NCI-H1694 (cell line): Measurements from ENCODE around the gene NUDT9.
"Not testable (repeated sequence)": the region's sequence is repeated elsewhere in the genome, so short reads cannot be mapped to it uniquely, and the experiment has no call there.

ENCODE experiments used
- DNase-seq: peaks from one replicate; lab custom pipeline; 2025; lab: John Stamatoyannopoulos, UW

NUDT9 gene

DNA sequence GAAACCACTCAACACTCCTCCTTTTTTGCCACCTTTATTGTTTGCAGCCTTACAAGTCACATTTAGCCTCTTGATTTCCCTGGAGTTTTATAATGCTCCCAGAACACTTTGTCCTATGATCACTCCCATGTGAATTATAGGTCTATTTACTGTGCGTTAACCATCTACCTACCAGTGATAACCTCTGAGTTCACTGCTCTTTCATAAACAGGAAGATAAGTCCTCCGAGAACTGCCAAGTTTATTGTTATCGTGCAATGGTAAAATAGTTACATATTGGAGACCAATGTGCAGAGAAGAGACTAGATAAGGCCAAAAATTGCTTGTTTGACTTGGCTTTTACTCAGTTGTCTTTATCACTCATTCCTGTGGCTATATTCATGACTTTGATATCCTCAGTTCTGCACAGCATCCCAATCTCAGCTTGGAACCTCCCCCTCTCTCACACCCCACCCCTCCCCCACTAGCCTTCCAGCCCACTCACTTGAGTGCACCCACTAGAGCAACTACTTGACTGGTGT is 12.9 kb upstream of the NUDT9 start:
- no peak for DNase-seq

DNA sequence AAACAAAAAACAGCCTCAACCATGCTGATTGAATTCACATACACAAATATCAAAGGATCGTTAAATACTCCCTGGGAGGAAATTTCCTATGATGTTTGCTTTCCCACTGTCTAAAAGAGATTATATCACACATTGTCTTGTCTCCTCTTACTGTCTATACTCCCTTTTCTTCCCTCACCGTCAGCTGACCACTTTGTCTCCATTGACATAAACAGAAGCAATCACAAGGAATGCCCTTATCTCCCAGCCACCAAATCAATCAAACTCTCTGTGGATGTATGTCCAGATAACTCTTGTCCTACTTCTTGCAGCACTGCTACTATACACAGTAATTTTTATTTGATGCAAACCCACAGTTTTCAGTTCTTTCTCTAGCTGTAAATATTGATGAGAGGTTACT is 12.2 kb upstream of the NUDT9 start:
- no peak for DNase-seq

DNA sequence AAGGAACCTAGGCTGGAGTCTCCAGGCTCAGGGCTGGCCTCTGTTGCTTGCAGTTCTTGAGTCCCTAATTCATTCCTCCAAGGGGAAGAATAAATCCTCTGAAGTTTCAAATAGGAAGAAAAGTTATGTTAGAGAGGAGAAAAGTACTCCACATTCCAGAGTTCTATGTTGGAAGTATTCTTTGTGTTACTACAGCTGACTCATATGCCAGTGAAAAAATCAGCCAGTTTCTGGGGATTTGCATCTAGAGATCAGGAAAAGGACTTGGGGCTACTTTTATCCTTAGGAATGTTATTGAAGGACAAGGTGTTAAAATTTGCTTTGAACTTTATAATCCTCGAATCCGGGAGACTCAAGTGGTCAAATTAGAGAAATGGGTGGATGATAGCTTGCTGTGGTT is 11.7 kb upstream of the NUDT9 start:
- no peak for DNase-seq

DNA sequence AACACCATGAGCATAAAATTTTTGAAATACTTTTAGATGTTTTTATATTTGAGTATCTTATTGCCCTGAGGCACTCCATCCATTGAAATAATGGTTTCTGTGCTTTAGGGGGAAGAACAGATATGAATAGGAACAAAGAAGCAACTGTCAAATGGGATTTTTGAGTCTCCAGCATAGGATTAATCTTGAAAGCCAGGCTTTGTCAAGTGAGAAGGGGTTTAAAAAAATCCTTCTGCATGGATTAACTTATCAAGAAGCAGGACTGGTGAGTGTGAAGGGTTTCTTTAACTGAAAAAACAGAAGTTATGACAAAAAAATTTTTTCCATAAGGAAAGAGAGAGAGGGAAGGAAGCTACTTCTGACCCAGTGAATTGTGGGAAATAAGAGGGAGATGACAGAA is 7.6 kb upstream of the NUDT9 start:
- DNase-seq = no peak

- DNase-seq = no peak
Measured at GRCh38 chr4:87416965-87417364, 5.4 kb upstream of the NUDT9 start.

GRCh38 chr4:87418410-87418809 is 4.0 kb upstream of the NUDT9 start:
- not testable (repeated sequence) for DNase-seq

DNA sequence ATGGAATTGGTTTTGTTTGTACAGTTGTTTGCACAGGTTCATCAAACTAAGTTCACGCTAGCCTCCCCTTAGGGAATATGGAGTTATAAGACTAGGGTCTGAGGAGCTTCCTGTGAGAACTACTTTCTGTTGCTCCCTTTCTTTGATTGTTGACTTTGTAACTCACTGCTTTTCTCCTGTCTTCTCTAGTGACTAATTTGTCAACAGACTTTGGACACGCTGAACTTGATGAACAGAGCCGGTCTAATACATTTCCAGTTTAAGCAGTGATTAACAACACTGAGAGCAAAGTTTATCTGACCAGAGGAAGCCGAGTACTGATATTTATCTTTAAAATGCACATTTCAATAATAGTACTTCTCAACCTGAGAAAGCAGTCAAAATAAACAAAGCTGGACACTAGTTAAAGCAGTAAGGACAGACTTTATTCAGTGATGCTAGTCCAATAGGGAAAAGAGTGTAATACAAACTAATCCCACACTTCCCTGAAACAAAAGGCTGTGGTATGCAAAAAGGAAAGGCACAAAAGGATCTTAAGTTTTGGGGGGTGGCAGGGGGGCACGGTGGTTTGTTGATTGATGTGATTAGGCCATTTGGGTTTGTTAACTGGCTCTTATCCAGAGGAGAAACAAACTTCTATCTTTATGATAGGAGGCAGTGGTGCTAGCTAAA is 2.7 kb upstream of the NUDT9 start:
- no peak for DNase-seq

GRCh38 chr4:87420276-87420830 is 2.0 kb upstream of the NUDT9 start:
- DNase-seq = no peak

DNA sequence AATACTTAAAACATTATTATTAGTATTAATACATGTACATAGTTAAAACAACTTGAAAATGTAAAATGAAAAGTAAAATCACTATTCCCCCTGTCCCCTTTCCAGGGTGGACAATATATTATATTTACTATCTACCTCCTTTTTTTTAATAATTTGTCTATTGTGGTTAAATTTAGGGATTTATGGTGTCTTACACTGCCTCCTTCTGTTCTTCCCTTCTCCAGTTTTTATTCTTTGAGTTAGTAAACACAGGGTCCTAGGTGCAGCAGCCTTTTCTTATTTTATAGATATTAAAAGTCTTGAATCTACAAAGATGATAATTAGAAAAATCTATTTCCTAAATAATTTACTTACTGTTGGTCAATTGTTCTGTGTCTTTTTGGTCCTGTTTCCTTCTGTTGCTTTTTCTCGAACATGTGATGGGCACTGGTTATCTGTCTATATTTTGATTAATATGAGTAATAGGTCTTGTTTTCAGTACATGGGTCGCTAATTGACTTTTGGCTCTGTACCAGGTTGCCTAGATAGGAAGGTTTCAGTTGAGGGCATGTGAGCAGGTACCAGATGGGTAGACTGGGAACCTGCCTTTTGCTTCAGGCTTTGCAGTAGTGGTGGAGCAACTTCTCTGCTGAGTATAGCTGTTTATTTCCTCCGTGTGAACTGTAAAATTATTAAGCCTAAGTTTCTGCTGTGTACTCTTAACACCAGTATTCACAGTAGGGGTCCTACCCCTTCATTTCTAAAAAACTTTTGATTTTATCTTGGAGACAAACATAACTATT is 1.1 kb downstream of the NUDT9 start:
- DNase-seq = peak; percentile 44

- not testable (repeated sequence) for DNase-seq
Measured at GRCh38 chr4:87424099-87424543, 1.7 kb downstream of the NUDT9 start.

GRCh38 chr4:87425711-87426110 is 3.3 kb downstream of the NUDT9 start:
- no peak for DNase-seq

DNA sequence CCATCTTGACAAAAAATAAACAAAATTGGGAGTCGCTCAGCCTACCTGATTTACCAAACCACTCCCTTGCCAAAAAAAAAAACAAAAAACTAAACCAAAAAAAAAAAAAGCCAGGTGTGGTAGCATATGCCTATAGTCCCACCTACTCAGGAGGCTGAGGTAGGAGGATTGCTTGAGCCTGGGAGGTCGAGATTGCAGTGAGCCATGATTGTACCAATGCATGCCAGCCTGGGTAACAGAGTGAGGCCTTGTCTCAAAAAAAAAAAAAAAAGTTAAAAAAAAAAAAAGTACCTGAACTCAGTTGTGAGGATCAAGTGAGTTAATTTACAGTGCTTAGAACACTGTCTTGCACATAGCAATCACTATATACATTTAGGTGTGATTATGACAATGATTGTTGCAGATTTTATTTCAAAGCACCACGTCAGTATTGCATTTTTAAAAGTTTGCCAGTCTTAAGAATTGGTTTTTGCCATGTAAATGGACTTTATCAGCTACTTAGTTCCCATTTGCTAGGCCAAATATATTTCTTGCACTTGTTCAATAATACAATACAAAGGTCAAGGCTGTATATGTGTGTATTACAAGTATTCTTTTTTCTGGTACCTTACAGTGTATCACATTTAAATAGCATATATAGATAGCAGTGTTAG is 4.6 kb downstream of the NUDT9 start:
- DNase-seq = no peak

DNA sequence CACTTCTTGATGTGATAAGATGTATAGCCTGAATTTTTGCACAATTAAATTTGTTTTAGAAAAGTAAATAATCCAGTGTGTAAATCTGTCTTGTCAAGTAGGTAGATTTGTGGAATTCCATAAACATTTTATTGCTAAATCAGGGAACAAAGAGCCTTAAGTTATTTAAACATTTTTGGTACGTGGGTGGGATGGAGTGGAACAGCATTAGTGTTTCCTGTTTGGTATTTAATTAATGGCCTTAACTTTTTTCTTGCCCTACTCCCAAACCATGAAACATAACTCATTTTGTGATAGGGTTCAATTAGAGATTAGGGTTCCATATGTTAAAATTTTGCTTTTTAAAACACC is 5.1 kb downstream of the NUDT9 start:
- no peak for DNase-seq

- no peak for DNase-seq
Measured at GRCh38 chr4:87428979-87429378, 6.6 kb downstream of the NUDT9 start.

- DNase-seq = no peak
Measured at GRCh38 chr4:87430038-87430437, 7.7 kb downstream of the NUDT9 start.

DNA sequence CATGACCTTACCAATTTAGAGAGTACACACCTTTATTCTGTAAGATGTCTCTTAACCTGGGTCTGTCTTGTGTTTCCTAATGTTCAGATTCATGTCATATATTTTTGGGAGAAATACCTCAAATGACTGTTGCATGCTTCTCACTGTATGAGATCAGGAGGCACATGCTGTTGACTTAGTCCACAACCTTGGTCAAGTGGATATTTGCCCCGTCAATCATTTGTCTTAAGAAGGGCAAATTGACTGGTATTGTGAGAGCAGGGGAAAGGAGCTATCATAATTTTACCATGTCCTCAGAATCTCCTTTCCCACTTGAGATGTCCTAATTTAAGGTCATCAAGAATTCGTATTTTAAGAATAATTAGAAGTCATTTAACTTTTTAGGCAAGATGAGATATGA is 11.0 kb downstream of the NUDT9 start:
- DNase-seq = no peak

- DNase-seq = no peak
Measured at GRCh38 chr4:87442889-87443288, 20.5 kb downstream of the NUDT9 start.

- no peak for DNase-seq
Measured at GRCh38 chr4:87444741-87445140, 22.4 kb downstream of the NUDT9 start.

- DNase-seq = no peak
Measured at GRCh38 chr4:87445964-87446363, 23.6 kb downstream of the NUDT9 start.

- DNase-seq = not testable (repeated sequence)
Measured at GRCh38 chr4:87446375-87446774, 24.0 kb downstream of the NUDT9 start.

- no peak for DNase-seq
Measured at GRCh38 chr4:87451537-87451936, 29.2 kb downstream of the NUDT9 start.

DNA sequence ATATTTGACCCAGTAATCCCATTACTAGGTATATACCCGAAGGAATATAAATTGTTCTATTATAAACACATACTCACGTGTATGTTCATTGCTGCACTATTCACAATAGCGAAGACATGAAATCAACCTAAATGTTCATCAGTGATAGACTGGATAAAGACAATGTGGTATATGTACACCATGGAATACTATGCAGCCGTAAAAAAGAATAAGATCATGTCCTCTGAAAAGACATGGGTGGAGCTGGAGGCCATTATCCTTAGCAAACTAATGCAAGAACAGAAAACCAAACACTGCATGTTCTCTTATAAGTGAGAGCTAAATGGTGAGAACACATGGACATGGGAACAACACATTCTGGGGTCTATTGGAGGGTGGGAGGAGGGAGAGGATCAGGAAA is 36.5 kb downstream of the NUDT9 start:
- DNase-seq = no peak

DNA sequence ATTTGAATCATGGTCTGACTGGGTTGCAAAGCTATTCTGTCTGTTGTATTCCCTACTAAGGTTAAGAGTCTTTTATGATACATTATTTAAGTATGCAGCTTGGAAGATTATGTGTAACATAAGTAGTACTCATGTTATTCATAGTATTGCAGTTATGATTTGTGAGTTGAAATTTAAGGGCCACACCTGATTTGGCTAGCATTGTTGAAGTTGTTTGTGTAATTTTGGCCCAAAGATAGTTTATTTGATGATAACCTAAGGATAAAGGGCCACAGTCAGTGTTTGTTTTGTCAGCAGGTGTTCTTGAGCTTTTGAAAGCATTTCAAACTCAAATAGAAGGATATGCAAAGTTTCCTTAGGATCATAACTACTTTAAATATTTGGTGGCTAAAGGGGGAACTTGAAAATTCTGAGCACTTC is 38.9 kb downstream of the NUDT9 start:
- no peak for DNase-seq
